AG10803 (cell line): ENCODE measurements around the gene CMSS1.
A peak's percentile ranks its signal among the peaks of the same experiment; 100 is the strongest.

Source experiments
- DNase-seq: peaks from one replicate; pipeline ENCODE4 v3.0.0; 2010; ENCODE audit warnings: low read depth
- H3K4me3 ChIP-seq: 2 replicates; pipeline ENCODE4 v1.5.1; 2011; ENCODE audit warnings: mild to moderate bottlenecking, low read length, control low read depth
- CTCF ChIP-seq: conservative IDR thresholded peaks from 2 replicates; pipeline ENCODE4 v1.5.1; 2011; ENCODE audit warnings: mild to moderate bottlenecking, low read length, control low read depth, inconsistent platforms

CMSS1 gene

DNA sequence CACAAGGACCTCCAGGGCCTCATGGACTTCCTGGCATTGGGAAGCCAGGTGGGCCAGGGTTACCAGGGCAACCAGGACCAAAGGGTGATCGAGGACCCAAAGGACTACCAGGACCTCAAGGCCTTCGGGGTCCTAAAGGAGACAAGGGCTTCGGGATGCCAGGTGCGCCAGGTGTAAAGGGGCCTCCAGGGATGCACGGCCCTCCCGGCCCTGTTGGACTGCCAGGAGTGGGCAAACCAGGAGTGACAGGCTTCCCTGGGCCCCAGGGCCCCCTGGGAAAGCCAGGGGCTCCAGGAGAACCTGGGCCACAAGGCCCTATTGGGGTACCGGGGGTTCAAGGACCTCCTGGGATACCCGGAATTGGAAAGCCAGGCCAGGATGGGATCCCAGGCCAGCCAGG lies 23.2 kb upstream of the CMSS1 start:
- no peak for TF ChIP-seq CTCF
- no peak overlapping the region for H3K4me3 ChIP-seq
- DNase-seq: no peak

- TF ChIP-seq CTCF: no peak
- H3K4me3 ChIP-seq: no peak overlapping the region
- no peak for DNase-seq
These were observed 22.1 kb upstream of the CMSS1 start for GRCh38 chr3:99795573-99795972.

GRCh38 chr3:99799422-99799821 lies 18.2 kb upstream of the CMSS1 start:
- H3K4me3 ChIP-seq: no peak overlapping the region
- no peak for TF ChIP-seq CTCF
- DNase-seq: no peak

DNA sequence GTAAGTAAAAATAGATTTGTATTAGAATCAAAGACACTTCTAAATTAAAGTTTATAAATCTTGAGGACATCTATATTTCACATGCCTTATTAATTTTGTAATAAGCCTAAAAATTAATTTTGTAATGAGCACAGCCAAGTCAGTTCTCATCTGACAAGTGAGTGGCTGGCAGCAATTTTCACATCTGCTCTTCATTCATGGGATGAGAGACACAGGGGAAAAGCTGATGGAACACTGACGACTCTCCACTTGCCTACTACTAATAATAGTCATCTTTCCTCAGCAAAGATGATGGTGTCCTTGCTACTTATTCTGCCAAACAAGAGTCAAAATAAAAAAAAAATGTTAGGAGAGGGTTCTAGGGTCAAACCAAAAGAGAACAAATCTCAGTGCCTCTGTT lies 14.4 kb upstream of the CMSS1 start:
- no peak for TF ChIP-seq CTCF

GRCh38 chr3:99805160-99805559 lies 12.5 kb upstream of the CMSS1 start:
- no peak for DNase-seq
- H3K4me3 ChIP-seq: no peak overlapping the region
- no peak for TF ChIP-seq CTCF

More for the DNA sequence above, 14.4 kb upstream of the CMSS1 start:
- H3K4me3 ChIP-seq: no peak overlapping the region
- DNase-seq: no peak

DNA sequence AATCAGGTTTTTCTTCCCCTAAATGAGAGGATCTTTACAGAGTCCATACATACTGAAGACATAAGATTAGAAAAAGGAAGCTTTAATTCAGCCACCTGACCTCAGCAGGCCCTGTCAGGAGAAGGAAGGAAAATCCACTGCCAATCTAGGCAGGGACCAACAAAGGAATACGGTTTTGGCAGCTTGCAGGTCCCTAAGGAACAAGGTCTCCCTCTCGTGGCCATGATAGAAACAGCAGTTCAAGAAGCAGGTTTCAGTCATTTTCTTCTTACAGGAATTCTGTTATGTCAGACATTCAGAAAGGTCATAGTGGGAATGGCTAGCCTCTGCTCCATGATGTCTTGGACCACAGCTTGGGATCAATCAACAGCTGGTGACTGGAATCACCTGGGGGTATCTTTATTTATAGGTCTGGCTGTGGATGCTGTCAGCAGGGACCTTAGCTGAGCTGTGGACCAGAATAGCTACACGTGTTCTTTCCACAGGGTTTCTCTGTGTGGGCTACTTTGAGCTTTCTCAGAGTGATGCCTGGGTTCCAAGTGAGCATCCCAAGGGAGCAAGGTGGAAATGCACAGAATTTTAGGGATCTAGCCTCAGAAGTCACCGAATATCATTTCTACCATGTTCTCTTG lies 9.4 kb upstream of the CMSS1 start:
- peak; percentile 86 for DNase-seq
- no peak overlapping the region for H3K4me3 ChIP-seq
- peak; percentile 98 for TF ChIP-seq CTCF

DNA sequence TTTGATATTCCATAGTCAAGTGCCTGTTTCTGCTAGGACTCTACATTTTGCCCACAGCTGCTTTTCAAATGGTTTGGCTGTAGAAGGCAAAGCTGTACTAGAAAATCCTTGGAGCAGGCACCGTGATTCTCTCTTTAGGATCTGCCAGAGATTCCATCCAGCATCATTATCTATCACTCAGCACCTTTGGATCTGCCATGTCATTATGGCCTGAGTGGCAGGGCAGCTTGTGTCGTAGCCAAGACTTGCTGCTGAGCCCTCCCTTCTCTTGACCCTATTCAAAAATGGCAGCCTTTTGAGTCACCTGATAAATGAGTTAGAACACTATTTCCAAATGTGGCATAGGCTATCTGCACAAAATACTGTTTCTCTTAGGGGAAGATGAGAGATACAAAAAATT lies 8.1 kb upstream of the CMSS1 start:
- no peak for DNase-seq
- H3K4me3 ChIP-seq: no peak overlapping the region
- no peak for TF ChIP-seq CTCF
